Endothelial cell of umbilical vein (primary cell): ENCODE results near the gene CEMIP. TPM values are rescaled to one million over a fixed set of nuclear protein-coding genes. Genes with fewer than 3 reads are reported as not detected.

Experiments
- BruUV-seq: library from RNA; stranded (reverse); fragments of 400-500 nt; replicated peaks from 2 replicates; lab custom pipeline; 2021; lab: Mats Ljungman, UMichigan
- CTCF ChIA-PET: fragments of 300-600, 350-600 bp; sonication (Branson Sonifier 250); formaldehyde crosslinking; loops from one replicate; lab custom pipeline; 2021; ENCODE audit warnings: antibody characterized with exemption, inconsistent platforms; lab: Charles Lee
- POLR2A ChIA-PET: fragments of 300-600, 350-600 bp; sonication (Branson Sonifier 250); formaldehyde crosslinking; loops from one replicate; lab custom pipeline; 2021; ENCODE audit warnings: antibody characterized with exemption, inconsistent platforms; lab: Charles Lee
- DNase-seq: peaks from one replicate; pipeline ENCODE4 v3.0.0-alpha.2; 2011; ENCODE audit warnings: low read depth, low spot score
- FAIRE-seq: peaks from 2 replicates; lab custom pipeline; 2011; peaks lifted over from hg19 to GRCh38; lab: Jason Lieb, UNC
- H2AFZ ChIP-seq: 2 replicates; pipeline ENCODE4 v1.6.0; 2012; ENCODE audit warnings: low read depth, low read length, control low read depth, inconsistent platforms
- H3K27ac ChIP-seq: 2 replicates; pipeline ENCODE4 v1.5.1; 2011; ENCODE audit warnings: low read depth, mild to moderate bottlenecking, control low read depth, low read length, moderate library complexity; ENCODE audit not compliant: insufficient read depth
- H3K27me3 ChIP-seq, 2 experiments: 2 replicates each; pipeline versions ENCODE4 v1.6.0 to v1.6.1; 2011; ENCODE audit warnings: low read length in 2 of 2, mixed read lengths in 1 of 2; ENCODE audit not compliant: control insufficient read depth in 2 of 2, insufficient read depth in 2 of 2
- H3K36me3 ChIP-seq, 2 experiments: 2 replicates in 1 of 2; 3 replicates in 1 of 2; pipeline ENCODE4 v1.5.1; 2011; ENCODE audit warnings: low read length in 2 of 2, mild to moderate bottlenecking in 1 of 2, moderate library complexity in 1 of 2; ENCODE audit not compliant: control insufficient read depth in 2 of 2, insufficient read depth in 2 of 2; ENCODE audit errors: extremely low read depth in 1 of 2
- H3K4me1 ChIP-seq: 3 replicates; pipeline ENCODE4 v1.5.1; 2011; ENCODE audit warnings: mild to moderate bottlenecking, low read length; ENCODE audit not compliant: control insufficient read depth, insufficient read depth; ENCODE audit errors: extremely low read depth
- H3K4me2 ChIP-seq: 2 replicates; pipeline ENCODE4 v1.6.1; 2011; ENCODE audit warnings: low read length, control low read depth, mixed read lengths; ENCODE audit not compliant: insufficient read depth
- H3K4me3 ChIP-seq, 3 experiments: fragments of 200-600 bp in 1 of 3; sonication (generic), shearing (Covaris generic) in 1 of 3; replicated peaks in 1 of 3; 2 replicates each; pipeline ENCODE4 v1.5.1; 2011 to 2016; ENCODE audit warnings: control low read depth in 3 of 3, low read length in 3 of 3, mild to moderate bottlenecking in 2 of 3, inconsistent platforms in 1 of 3, low read depth in 1 of 3, moderate library complexity in 1 of 3; ENCODE audit not compliant: insufficient read depth in 1 of 3
- H3K79me2 ChIP-seq: 2 replicates; pipeline ENCODE4 v1.6.0; 2012; ENCODE audit warnings: low read length, inconsistent platforms; ENCODE audit not compliant: control insufficient read depth, insufficient read depth
- H3K9ac ChIP-seq: replicated peaks from 2 replicates; pipeline ENCODE3; 2011; ENCODE audit warnings: low read length, control low read depth; ENCODE audit not compliant: insufficient read depth; ENCODE audit errors: extremely low read depth
- H3K9me1 ChIP-seq: replicated peaks from 3 replicates; pipeline ENCODE4 v1.6.0; 2011; ENCODE audit warnings: mild to moderate bottlenecking, low read length; ENCODE audit not compliant: control insufficient read depth, insufficient read depth; ENCODE audit errors: extremely low read depth
- H3K9me3 ChIP-seq: replicated peaks from 2 replicates; pipeline ENCODE4 v1.5.1; 2012; ENCODE audit warnings: low read length, inconsistent platforms; ENCODE audit not compliant: control insufficient read depth, insufficient read depth
- H4K20me1 ChIP-seq: replicated peaks from 2 replicates; pipeline ENCODE3; 2011; ENCODE audit warnings: mild to moderate bottlenecking, low read length; ENCODE audit not compliant: control insufficient read depth, insufficient read depth; ENCODE audit errors: extremely low read depth
- EZH2 ChIP-seq: IDR thresholded peaks from 2 replicates; pipeline ENCODE4 v1.6.1; 2012; ENCODE audit warnings: borderline replicate concordance, low read depth, mild to moderate bottlenecking, moderate library complexity, low read length, inconsistent platforms; ENCODE audit not compliant: severe bottlenecking
- FOS ChIP-seq: IDR thresholded peaks from 2 replicates; pipeline ENCODE4 v1.6.1; 2011; ENCODE audit warnings: mild to moderate bottlenecking, low read length, moderate library complexity, borderline replicate concordance; ENCODE audit not compliant: insufficient read depth
- GATA2 ChIP-seq: IDR thresholded peaks from 2 replicates; pipeline ENCODE4 v1.7.0; 2011; ENCODE audit warnings: low read depth, mild to moderate bottlenecking, moderate library complexity, mixed read lengths, low read length; ENCODE audit not compliant: insufficient read length, insufficient read depth
- JUN ChIP-seq: IDR thresholded peaks from 2 replicates; pipeline ENCODE4 v1.6.1; 2011; ENCODE audit warnings: borderline replicate concordance, low read depth; ENCODE audit not compliant: insufficient read length, insufficient read depth
- MYC ChIP-seq: IDR thresholded peaks from one replicate; pipeline ENCODE4 v1.6.1; 2011; ENCODE audit warnings: mild to moderate bottlenecking, low read depth, low read length
- POLR2A ChIP-seq: IDR thresholded peaks from 2 replicates; pipeline ENCODE4 v1.6.1; 2012; ENCODE audit warnings: low read depth, mild to moderate bottlenecking, control low read depth, low read length
- POLR2AphosphoS5 ChIP-seq: IDR thresholded peaks from 2 replicates; pipeline ENCODE4 v1.6.1; 2012; ENCODE audit warnings: low read depth, mild to moderate bottlenecking, control low read depth, low read length, moderate library complexity; ENCODE audit not compliant: insufficient read depth
- dilution Hi-C: fragments of 300-500 bp; cut with MboI; formaldehyde crosslinking; loops from one replicate; pipeline ENCODE4 v1.15.0; 2019; ENCODE audit warnings: low sequenced_read_pairs; ENCODE audit not compliant: extremely low pct_ligation_motif_present
- intact Hi-C: fragments of 100-400 bp; cut with micrococcal nuclease; formaldehyde crosslinking; loops from one replicate; pipeline ENCODE4 v1.10.0; 2022
- polyA plus RNA-seq, 4 experiments: library from polyadenylated mRNA; depleted of rRNA in 3 of 4; stranded (reverse) in 3 of 4; unstranded in 1 of 4; fragments of >200 nt; gene quantifications; 2 replicates each; pipeline versions ENCODE4 v1.2.1 to v1.2.3, GENCODE V29; 2011 to 2012; ENCODE audit warnings: missing spikeins in 1 of 4
- total RNA-seq: library from RNA; stranded (reverse); gene quantifications from 2 replicates; pipeline ENCODE4 v1.2.3, GENCODE V29; 2021
- TF ChIP-seq, protein P1 (sequence below), 2 donors: IDR thresholded peaks; 1 replicate in 1 of 2; 2 replicates in 1 of 2; pipeline ENCODE4 v1.5.1; 2011; ENCODE audit warnings: low read length in 2 of 2, mild to moderate bottlenecking in 2 of 2, moderate library complexity in 2 of 2, control low read depth in 1 of 2, inconsistent platforms in 1 of 2, low read depth in 1 of 2; ENCODE audit not compliant: insufficient read depth in 1 of 2; ENCODE audit errors: extremely low read depth in 1 of 2
- TF ChIP-seq, protein P2 (sequence below): IDR thresholded peaks from 2 replicates; pipeline ENCODE4 v1.6.1; 2011; ENCODE audit not compliant: insufficient read depth, insufficient read length

Gene CEMIP
- total and polyA plus RNA-seq, 2 donors (not counting 3 experiments of a cell fraction or from before 2014, with no cell fraction given) = 0.01 TPM; not detected in 1

DNA sequence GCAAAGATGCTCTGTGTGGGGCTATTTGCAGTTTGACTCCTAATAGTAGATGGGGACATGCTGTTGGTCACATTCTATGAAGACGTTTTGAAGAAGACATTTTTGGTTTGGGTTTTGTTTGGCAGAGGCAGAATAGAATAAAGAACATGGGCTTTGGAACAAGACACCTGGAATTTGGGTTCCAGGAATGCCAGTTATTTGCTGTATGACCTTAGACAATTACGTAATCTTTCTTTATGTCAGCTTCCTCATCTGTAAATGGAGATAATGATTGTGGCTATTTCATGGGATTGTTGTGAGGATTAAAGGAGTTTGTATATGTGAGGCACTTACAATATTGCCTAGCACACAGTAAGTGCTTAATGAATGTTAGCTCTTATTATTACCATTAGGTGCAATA, 118.9 kb downstream of the CEMIP start:
- no peak overlapping the region for H3K9ac ChIP-seq
- H3K4me3 ChIP-seq = no peak overlapping the region
- no peaks in the 10 kb centered on the region for H3K9me1 ChIP-seq
- BruUV-seq = no TSS peak
- no peaks in the 10 kb centered on the region for H3K27me3 ChIP-seq
- H3K36me3 ChIP-seq = no peaks in the 10 kb centered on the region
- TF ChIP-seq FOS = no peak
- no peak for TF ChIP-seq MYC
- TF ChIP-seq, protein P1, sequence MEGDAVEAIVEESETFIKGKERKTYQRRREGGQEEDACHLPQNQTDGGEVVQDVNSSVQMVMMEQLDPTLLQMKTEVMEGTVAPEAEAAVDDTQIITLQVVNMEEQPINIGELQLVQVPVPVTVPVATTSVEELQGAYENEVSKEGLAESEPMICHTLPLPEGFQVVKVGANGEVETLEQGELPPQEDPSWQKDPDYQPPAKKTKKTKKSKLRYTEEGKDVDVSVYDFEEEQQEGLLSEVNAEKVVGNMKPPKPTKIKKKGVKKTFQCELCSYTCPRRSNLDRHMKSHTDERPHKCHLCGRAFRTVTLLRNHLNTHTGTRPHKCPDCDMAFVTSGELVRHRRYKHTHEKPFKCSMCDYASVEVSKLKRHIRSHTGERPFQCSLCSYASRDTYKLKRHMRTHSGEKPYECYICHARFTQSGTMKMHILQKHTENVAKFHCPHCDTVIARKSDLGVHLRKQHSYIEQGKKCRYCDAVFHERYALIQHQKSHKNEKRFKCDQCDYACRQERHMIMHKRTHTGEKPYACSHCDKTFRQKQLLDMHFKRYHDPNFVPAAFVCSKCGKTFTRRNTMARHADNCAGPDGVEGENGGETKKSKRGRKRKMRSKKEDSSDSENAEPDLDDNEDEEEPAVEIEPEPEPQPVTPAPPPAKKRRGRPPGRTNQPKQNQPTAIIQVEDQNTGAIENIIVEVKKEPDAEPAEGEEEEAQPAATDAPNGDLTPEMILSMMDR (IDR thresholded peaks at IDR 0.05; ENCODE audit: extremely low read depth in 1 of 2, insufficient read depth in 1 of 2, low read depth in 1 of 2, low read length in 2 of 2) = no peak
- no peak for TF ChIP-seq POLR2A
- TF ChIP-seq, protein P2, sequence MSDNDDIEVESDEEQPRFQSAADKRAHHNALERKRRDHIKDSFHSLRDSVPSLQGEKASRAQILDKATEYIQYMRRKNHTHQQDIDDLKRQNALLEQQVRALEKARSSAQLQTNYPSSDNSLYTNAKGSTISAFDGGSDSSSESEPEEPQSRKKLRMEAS = no peak
- TF ChIP-seq GATA2 = no peak
- TF ChIP-seq POLR2AphosphoS5 = no peak
- TF ChIP-seq JUN = no peak
- no peak for TF ChIP-seq EZH2
- ChIA-PET POLR2A (no interaction called here), CTCF (no interaction called here)
- no peak overlapping the region for H2AFZ ChIP-seq
- no peak overlapping the region for H3K4me2 ChIP-seq
- H4K20me1 ChIP-seq = no peaks in the 10 kb centered on the region
- H3K4me1 ChIP-seq = no peaks in the 10 kb centered on the region
- FAIRE-seq = no peak
- H3K9me3 ChIP-seq = no peaks in the 10 kb centered on the region
- no peak overlapping the region for H3K27ac ChIP-seq
- no peak for DNase-seq
- H3K79me2 ChIP-seq = no peaks in the 10 kb centered on the region
- intact Hi-C loops (no loop called here), dilution Hi-C loops (no loop called here)
